Mucosa of gallbladder (tissue), 1 donor: Measurements from ENCODE around the gene ABHD5. TPM values are rescaled to one million over a fixed set of nuclear protein-coding genes. Genes with fewer than 3 reads are reported as not detected.

Source experiments
- DNase-seq: peaks from one replicate; pipeline ENCODE4 v3.0.0-alpha.2; 2020; ENCODE audit warnings: low spot score
- total RNA-seq: library from RNA; stranded (reverse); gene quantifications from one replicate; pipeline ENCODE4 v1.2.1, GENCODE V29; 2021
- donor health status: DM: no; HTN: no; CAD: no.

ABHD5 gene
- total RNA-seq, 1 donor from 2014 or later, result 19.7 TPM

DNA sequence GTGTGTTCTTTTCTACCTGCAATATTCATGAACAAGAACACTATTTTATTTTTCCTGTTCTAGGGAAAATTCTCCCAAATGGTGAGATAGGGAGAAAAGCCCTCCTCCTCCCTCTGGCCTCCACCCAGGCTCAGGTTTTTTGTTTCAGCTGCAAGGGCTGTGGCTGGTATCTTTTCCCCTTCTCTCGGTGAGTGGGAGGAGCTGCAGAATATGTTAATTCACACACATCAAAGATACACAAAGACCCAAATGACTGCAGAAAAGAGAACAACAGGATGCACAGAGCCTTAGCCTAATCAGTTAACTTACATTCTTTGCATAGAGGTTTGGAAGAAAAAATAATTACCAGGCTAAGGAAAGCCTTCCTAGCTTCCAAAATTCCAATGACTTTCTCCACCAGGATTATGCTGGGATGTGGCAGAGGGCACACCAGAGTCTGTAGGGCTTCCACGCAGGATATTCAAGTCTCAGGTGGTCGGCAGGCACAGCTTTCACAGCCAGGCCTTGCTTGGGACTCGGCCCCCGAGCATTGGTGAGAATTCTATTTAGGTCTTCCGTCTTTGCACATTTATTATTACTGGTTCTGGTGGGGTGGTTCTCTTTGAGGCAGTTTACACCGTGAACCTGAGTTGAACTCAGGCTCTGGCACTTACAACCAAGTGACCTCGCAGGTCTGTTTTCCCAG lies 64.9 kb downstream of the ABHD5 start:
- no peak for DNase-seq

DNA sequence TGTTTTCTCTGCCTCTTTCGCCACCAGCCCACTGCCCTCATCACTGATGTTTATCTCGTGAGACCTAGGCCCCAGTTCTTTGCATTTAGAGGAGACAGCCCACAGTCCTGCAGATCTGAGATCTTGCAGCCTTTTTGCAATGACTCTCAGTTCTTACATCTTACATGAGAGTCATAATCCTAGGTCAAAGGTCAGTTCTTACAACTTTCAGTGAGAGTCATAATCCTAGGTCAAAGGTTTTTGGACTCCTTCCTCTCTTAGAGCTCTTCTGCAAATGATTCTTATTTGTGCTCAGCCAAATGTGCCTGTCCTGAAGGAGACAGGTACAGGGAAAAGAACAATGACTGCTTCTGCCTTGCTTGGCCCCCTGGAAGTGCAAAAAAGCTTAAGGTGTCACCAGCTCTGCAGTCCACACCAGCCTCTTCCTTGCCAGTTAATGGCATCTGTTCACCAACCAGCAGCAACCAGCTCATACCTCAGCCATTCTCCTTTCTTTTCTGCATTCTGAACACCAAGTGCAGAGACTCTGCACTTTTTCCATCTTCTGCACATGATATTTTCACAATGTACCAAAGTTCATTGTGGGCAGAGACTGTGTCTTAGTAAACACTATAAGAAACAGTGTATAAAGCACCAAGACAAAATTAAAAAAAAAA lies 67.1 kb downstream of the ABHD5 start:
- no peak for DNase-seq

DNA sequence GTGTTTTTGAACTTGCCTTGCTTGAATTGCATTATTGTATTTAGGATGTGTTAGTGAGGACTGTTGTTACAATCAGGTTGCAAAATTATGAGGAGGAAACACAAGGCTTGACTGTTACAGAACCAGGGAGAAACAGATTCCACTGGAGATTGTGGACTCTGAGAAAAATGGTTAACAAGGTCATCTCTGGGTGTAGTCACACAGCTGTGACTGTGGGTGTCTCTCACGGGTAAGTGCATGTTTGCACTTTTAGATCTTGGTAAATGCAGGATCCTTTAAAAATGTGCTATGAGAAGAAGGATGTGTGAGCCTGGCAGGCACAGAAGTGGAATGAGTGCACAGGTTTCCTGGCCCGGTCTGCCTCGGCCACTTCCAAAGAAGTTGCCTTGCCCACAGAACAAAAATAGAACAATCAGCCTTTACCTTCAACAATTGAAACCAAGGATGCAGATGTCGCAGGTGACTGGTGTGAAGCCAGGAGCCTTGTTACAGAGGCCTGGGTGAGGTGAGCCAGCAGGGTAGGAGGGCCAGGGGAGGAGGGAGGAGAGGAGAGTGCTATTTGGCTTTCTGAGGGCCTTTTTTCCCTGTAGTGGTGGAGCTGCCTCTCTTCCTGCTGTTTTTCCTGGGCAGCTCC lies 68.0 kb downstream of the ABHD5 start:
- no peak for DNase-seq

DNA sequence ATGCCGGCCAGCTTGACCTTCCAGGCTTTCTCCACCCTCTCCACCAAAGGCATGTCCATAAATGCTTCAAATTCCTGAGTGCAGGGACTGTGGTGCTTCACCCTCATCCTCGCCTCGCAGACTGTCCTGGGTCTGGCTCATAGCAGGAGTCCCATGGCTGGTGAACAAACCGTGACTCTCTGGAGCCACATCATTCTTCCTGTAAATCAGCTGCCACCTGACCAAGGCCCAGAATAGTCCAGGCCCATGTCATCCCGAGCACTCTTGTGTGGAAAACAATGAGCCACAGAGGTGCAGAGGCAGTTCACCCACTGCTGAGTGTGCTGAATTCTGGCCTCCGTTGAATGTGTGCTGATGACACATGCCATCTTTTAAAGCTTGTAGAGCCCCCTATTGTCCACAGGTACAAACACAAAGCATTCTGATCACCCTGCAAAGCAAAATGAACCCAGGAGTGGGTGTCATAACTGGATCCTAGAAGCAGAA lies 68.6 kb downstream of the ABHD5 start:
- no peak for DNase-seq

DNA sequence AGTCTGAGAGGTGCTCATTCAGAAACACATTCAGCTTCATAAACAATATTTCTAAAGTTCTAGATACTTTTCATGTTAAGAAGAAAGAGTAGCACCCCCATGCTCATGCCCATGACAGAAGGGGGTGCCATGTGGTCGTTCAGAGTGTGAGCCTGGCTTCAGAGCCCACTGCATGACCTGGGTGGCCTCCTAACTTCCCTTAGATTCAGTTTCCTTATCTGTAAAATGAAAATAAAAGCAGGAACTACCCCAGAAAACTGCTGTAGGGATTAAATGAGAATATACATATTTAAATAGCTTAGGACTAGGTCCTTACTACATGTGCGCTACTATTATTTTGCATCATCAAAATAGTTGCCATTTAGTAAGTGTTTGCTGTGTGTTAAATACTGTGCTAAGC lies 69.2 kb downstream of the ABHD5 start:
- no peak for DNase-seq

GRCh38 chr3:43760938-43761337 lies 70.2 kb downstream of the ABHD5 start:
- no peak for DNase-seq

GRCh38 chr3:43762451-43762850 lies 71.7 kb downstream of the ABHD5 start:
- no peak for DNase-seq

- no peak for DNase-seq
Observed at GRCh38 chr3:43764056-43764455, 73.3 kb downstream of the ABHD5 start.

GRCh38 chr3:43764471-43764870 lies 73.7 kb downstream of the ABHD5 start:
- no peak for DNase-seq

DNA sequence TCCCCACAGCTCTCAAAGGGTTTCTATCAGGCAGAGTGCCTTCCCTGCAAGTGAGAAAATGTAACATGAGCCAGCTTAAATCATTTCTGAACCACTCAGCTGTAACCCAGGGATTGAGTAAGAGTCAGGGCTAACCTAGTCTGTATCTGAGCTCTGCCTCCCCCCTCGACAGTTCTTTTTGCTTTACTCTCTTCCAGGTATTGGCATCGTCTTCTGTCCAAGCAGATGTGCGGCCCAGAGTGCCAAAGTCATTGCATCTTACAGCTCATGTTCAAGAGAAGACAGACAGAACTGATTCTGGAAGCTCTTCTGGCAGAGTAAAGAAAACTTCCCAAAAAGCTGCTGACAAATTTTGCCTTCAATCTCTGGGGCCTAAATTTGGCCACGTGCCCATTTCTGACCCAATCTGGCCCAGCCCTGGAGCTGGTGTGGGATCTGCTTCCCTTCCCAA lies 74.8 kb downstream of the ABHD5 start:
- no peak for DNase-seq

DNA sequence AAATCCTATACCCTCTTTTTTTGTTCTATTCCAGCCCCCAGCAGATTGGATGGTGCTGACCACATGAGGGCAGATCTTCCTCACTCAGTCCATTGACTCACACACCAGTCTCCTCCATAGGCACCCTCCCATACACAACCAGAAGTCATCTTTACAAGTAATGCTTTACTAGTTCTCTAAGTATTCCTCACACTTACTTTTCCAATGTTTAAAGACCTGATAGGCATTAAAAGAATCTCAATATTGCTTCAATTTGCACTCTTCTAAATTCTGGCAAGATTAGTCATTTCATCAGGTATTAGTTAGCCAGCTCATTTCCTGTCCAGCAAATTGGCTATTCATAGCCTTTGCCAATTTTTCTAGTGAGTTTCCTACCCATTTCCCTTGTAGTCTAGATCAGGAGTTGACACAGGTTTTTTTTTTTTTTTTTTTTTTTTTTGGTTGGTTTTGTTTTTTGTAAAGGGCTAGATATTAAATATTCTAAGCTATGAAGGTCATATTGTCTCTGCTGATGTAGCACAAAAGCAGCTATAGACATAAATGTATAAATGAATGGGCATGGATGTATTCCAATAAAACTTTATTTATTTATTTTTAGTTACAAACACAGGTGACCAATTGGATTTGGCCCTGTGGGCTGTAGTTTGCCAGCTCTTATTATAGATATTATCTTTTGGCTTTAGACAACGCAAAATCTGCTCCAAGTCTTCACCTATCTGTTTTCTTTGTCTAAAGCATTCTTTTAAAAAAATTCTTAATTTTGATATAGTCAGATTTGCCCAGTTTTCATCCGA lies 76.1 kb downstream of the ABHD5 start:
- no peak for DNase-seq

DNA sequence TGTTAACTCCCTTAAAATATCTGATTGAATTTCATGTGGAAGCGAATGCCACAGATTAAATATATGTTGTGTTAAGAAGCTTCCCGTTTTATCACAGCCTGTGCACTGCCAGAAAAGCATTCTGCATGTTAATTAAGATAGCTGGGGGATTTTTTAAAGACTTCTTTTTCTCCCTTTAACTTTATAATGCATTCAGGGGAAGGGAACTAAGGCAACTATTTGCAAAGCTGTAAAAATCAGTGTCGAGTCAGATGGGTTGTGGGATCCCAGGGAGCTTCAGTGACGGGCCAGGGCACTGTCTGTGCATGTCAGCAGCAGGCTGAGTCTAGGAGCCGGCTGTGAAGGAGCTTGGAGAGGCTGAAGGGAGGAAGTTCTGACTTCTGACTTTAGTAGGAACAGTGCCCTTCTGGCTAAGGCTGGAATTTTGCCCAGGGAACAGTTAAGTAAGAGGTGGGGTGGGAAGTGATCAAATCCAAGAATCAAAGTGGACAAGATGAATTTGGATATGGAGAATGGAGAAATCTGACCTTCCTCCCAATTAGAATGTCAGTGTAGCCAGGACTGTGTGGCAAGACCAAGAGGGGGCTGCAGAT lies 77.7 kb downstream of the ABHD5 start:
- peak; percentile 10 for DNase-seq

- peak; percentile 95 for DNase-seq
Observed at GRCh38 chr3:43769097-43769884, 78.6 kb downstream of the ABHD5 start.

- DNase-seq, result no peak
Observed at GRCh38 chr3:43769885-43770425, 79.2 kb downstream of the ABHD5 start.

DNA sequence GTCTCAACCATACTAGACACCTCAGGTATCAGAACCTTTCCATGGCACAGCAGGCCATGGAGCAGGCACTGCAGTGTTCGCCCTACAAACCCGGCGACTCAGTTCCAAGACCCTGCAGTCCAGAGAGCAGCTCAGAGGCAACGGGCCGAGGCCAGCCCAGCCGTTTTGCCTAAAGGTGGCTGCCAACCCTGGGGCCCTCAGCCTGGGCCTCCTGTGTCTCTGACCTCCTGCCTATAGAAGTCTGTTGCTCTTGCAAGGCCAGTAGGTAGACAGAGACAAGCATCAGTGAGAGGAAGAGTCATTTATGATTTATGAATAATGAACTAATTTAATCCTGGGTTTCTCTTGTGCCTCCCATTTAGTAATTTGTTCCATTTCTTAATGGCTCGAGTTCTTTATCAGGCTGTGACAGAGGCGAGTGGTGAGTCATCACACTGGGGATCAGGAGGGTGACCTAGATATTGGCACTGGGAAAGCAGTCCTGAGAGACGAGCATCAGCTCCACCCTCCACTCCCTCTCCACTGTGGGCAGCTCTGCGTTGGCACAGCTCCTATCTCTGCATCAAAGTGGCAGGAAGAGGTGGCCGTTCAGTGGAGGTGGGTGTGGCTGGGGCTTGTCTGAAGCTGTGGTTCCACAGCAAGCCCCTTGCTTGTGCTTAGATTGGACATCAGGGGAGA lies 79.8 kb downstream of the ABHD5 start:
- peak; percentile 87 for DNase-seq

DNA sequence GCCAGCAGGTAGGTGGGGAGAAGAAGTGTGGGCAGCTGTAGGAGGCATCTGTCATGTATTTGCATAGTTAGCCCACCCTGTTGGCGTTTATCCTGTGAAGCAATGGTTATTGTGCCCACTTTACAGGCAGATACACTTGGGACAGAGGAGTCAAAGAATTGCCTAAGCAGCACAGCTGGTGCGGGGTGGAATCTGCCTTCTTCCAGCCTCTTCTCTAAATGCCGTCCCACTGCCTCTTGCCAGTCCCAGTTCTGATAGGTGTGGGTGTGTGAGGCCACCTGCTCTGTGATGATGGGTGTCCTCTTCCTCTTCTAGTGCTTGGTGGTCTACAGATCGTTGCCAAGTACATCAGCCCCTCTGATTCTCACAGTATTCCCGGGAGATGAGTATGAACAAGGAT lies 80.9 kb downstream of the ABHD5 start:
- DNase-seq, result no peak

DNA sequence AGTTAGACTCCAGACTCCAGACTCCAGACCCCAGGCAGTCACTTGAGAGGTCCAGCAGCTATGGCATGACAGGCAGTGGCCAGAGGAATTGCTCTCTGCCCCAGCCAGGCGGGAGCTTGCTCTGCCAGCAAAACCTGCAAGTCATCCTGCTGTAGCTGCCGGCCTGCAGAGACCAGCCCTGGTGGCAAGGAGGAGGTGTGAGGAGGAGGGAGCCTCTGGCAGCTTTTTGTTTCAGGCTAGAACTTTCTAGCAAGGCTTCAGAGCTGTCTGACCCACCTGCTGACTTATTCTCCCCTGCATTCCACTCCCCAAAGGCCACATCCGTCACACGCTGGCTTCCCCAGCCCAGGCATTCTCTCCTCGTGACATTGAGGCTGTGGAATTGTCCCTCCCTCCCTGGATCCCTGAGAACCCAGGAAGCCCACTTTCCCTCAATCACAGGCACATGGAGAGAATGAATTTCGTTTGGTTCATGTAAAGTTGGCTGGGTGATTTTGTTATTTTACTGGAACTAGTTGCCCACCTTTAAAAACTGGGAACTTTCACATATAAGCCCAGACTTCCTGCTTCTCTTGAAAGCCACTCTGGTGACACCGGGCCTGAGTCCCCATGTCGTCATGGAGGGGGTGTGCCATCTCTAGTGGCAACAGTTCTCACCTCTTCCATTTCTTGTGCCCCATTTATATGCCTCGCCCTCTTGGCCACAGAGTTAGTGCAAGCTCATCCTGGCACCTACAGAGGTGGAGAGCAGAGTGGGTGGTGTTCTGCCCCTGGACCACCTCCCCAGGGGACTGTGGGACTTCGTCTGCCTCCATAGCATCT lies 82.7 kb downstream of the ABHD5 start:
- peak; percentile 24 for DNase-seq

GRCh38 chr3:43774799-43775198 lies 84.1 kb downstream of the ABHD5 start:
- no peak for DNase-seq

DNA sequence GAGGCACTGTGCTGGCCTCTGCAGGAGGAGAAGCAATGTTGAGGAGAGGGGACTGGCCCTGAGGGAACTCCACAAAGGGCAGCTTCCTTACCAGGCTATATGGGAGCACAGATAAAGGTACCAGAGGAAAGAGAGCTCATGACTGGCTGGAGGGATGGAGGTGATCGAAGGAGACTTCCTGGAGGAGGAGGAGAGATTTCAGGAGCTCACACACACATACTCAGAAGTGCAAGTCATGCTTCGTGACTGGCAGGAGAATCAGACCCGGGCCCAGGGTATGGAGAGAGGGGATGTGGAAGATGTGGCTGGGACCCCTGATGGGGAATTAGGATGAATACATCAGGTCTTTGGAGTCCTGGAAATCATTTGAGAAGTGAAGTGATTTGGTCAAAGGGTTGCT lies 85.4 kb downstream of the ABHD5 start:
- DNase-seq, result no peak
